ENCODE results near the gene FUBP3. TPM values are rescaled to one million over a fixed set of nuclear protein-coding genes. Genes with fewer than 3 reads are reported as not detected.

FUBP3 gene
- total RNA-seq, 1 donor = 37.6 TPM

DNA sequence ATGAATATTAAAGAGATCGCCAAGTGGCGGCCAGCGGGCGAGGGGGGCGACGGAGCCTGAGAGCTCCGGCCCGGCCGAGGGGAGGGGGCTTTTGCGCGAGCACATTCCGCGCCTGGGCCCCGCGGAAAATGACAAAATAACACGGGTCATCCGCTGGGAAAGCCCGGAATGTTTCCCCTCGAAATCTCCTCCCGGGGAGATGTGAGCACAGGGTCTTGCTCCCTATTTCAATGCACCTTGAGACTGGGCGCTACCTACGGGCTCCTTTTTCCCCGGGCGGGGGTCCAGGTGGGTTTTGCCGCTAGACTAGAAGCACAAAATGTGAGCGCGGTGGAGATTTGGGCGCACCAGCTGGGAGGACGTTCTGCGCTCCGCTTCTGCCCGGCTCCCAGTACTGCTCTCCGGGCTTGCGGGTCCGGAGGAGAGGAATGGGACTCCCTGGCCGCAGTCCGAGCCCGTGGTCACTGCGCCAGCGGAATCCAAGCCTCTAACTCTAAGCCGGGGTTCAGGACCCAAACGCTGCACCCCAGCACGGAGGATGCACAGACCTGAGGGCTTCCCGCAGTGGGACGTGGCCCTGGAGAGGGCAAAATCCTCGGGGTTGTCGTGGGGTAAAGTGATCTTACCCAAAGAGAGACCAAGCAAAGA, 82.2 kb downstream of the FUBP3 start:
- no peak for DNase-seq (ENCODE audit: low read depth)
- no peak overlapping the region for H3K4me3 ChIP-seq (ENCODE audit: low read depth, low read length)
- no peak for TF ChIP-seq CTCF (IDR thresholded peaks at IDR 0.05; ENCODE audit: insufficient read depth, low read length)

- no peak for TF ChIP-seq CTCF (IDR thresholded peaks at IDR 0.05; ENCODE audit: insufficient read depth, low read length)
- no peak overlapping the region for H3K4me3 ChIP-seq (ENCODE audit: low read depth, low read length)
- DNase-seq (ENCODE audit: low read depth) = no peak
Observed at GRCh38 chr9:130662099-130662969, 83.0 kb downstream of the FUBP3 start.

DNA sequence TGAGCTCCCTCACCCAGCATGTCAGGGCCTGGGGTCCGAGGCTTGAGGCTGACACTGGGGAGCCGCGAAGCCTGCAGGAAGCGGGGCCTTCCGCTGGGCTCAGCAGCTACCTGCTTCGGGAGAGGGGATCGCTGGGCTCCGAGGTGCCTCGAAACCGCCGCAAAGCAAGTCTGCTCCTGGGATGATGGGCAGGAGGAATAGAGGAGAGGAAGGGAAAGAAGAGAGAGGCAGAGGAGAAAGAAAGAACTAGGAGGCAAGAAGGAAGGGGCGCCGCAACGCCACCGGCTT, 83.5 kb downstream of the FUBP3 start:
- no peak for TF ChIP-seq CTCF (IDR thresholded peaks at IDR 0.05; ENCODE audit: insufficient read depth, low read length)
- no peak overlapping the region for H3K4me3 ChIP-seq (ENCODE audit: low read depth, low read length)
- DNase-seq (ENCODE audit: low read depth) = no peak

DNA sequence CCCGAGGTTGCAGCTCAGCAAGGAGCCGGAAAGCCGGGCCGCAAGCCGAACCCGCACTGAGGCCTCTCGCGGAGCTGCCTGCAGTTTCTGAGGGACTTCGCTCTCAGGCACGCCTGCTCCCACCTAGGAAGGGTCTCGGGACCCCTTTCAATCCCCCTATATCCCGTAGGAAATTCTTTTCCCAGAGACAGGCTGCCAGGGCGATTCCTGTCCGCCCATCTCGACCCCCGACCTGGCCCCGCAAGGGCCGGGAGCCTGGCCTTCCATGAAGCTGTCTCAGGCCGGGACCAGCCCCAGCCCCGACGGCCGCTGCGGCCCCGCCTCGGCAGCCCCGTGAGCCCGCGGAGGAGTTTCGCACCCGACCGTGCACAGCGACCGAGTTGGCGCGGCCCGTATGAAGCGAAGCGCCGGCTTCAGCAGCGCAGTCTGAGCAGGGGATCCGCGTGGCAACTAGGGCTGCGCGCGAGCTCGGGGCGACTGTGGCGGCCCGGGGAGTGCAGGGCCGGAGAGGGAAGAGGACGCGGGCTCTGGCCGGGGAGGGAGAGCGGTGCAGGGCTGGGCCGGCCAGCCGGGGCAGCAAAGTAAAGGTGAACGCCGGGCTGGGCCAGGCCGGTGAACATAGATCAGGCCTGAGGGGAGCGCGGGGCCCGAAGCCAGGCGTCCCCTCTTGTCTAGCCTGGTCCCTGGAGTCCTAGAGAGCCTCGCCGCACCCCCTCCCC, 84.0 kb downstream of the FUBP3 start:
- no peak for TF ChIP-seq CTCF (IDR thresholded peaks at IDR 0.05; ENCODE audit: insufficient read depth, low read length)
- H3K4me3 ChIP-seq (ENCODE audit: low read depth, low read length) = no peak overlapping the region
- DNase-seq (ENCODE audit: low read depth) = no peak

- DNase-seq (ENCODE audit: low read depth) = no peak
- no peak for TF ChIP-seq CTCF (IDR thresholded peaks at IDR 0.05; ENCODE audit: insufficient read depth, low read length)
- H3K4me3 ChIP-seq (ENCODE audit: low read depth, low read length) = no peak overlapping the region
Observed at GRCh38 chr9:130663977-130664250, 84.5 kb downstream of the FUBP3 start.

DNA sequence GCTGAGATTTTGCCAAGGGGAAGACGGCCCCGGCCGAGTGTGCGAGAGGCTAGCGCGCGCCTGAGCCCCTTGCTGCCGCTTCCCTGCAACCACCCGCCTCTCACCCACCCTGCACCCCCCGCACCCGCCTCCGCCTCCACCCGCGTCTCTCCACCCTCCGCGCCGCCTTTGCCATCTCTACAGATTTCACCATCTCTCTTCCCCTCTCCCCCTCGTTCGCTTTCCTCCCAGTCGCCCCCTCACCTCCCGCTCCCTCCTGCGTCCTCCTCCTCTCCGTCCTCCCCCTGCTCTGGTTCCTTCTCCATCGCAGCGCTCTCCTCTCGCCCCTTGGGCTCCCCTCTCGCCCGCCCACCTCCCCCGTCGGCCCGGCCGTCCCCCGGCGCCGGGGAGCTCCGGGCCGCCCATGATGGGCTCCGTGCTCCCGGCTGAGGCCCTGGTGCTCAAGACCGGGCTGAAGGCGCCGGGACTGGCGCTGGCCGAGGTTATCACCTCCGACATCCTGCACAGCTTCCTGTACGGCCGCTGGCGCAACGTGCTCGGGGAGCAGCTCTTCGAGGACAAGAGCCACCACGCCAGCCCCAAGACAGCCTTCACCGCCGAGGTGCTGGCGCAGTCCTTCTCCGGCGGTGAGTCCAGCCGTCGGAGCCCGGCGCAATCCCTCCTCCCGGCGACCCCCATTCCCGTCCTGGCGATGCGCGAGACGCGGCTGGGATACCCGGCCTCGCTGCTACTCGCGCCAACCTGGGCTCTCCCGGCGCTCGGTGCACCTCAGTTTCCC, 85.1 kb downstream of the FUBP3 start, which contains the start of gene PRDM12:
TSS of gene PRDM12 (plus strand) at position 344 of the 778 bp plus-strand sequence. CDS start at position 404, 60 bp downstream.
- TF ChIP-seq CTCF (IDR thresholded peaks at IDR 0.05; ENCODE audit: insufficient read depth, low read length) = no peak
- no peak for DNase-seq (ENCODE audit: low read depth)
- no peak within 1 kb of the TSS for H3K4me3 ChIP-seq (ENCODE audit: low read depth, low read length)
